HCT116 (cell line): Measurements from ENCODE around the gene PDILT. TPM values are rescaled to one million over a fixed set of nuclear protein-coding genes. Genes with fewer than 3 reads are reported as not detected.

Experiments
- ATAC-seq: fragments of 200-7000 bp; cut with Tn5 transposase; 2 replicates; pipeline ENCODE4 v1.9.1; 2020; ENCODE audit warnings: mild to moderate bottlenecking, moderate library complexity
- BruUV-seq: library from RNA; stranded (reverse); fragments of 400-500 nt; replicated peaks from 2 replicates; lab custom pipeline; 2021; lab: Mats Ljungman, UMichigan
- CTCF ChIA-PET: fragments of 300-600 bp; sonication (Branson Sonifier 250); formaldehyde crosslinking; loops from one replicate; lab custom pipeline; 2021; ENCODE audit warnings: antibody characterized with exemption; lab: Charles Lee
- POLR2A ChIA-PET: fragments of 300-600, 350-600 bp; sonication (Branson Sonifier 250); formaldehyde crosslinking; loops from one replicate; lab custom pipeline; 2021; ENCODE audit warnings: antibody characterized with exemption; lab: Charles Lee
- RAD21 ChIA-PET, 2 experiments: fragments of 300-600 bp; sonication (Branson Sonifier 250); formaldehyde crosslinking; loops; one replicate each; lab custom pipeline; 2023; ENCODE audit warnings: low total read pairs in 2 of 2; ENCODE audit not compliant: uncharacterized antibody in 2 of 2, unreplicated experiment in 2 of 2, low non-redundant PET in 1 of 2; lab: Charles Lee
- DNase-seq: peaks from one replicate; pipeline ENCODE4 v3.0.0-alpha.2; 2010; ENCODE audit warnings: low read depth, low spot score
- H2AFZ ChIP-seq: fragments of 200-600 bp; shearing (Covaris generic), sonication (generic); 2 replicates; pipeline ENCODE4 v1.6.1; 2017; ENCODE audit warnings: low read depth, mixed run types, mixed read lengths, antibody characterized with exemption, low read length; ENCODE audit not compliant: poor library complexity, severe bottlenecking
- H3K27ac ChIP-seq: 2 replicates; pipeline ENCODE4 v1.5.1; 2012; ENCODE audit warnings: low read depth, low read length
- H3K27me3 ChIP-seq: fragments of 200-600 bp; sonication (generic); 2 replicates; pipeline ENCODE4 v1.6.1; 2016; ENCODE audit warnings: mixed run types, low read length, mixed read lengths; ENCODE audit not compliant: insufficient read depth
- H3K36me3 ChIP-seq, 2 experiments: fragments of 200-500 bp in 1 of 2; fragments of 200-600 bp in 1 of 2; sonication (Bioruptor generic) in 1 of 2; sonication (generic) in 1 of 2; 2 replicates each; pipeline versions ENCODE4 v1.5.1 to v1.6.1; 2014 to 2016; ENCODE audit warnings: low read length in 2 of 2, inconsistent platforms in 1 of 2, mixed read lengths in 1 of 2, mixed run types in 1 of 2; ENCODE audit not compliant: insufficient read depth in 2 of 2, control insufficient read depth in 1 of 2
- H3K4me1 ChIP-seq, 2 experiments: fragments of 200-600 bp in 1 of 2; sonication (generic) in 1 of 2; 2 replicates each; pipeline versions ENCODE4 v1.5.1 to v1.6.1; 2012 to 2017; ENCODE audit warnings: low read length in 2 of 2, inconsistent platforms in 1 of 2, mild to moderate bottlenecking in 1 of 2, mixed read lengths in 1 of 2, mixed run types in 1 of 2, moderate library complexity in 1 of 2; ENCODE audit not compliant: insufficient read depth in 2 of 2, control insufficient read depth in 1 of 2
- H3K4me2 ChIP-seq: fragments of 200-600 bp; sonication (generic); 2 replicates; pipeline ENCODE4 v1.6.1; 2017; ENCODE audit warnings: mixed run types, low read length, mixed read lengths
- H3K4me3 ChIP-seq, 2 experiments: fragments of 200-600 bp in 1 of 2; sonication (generic) in 1 of 2; replicated peaks in 1 of 2; 2 replicates each; pipeline ENCODE4 v1.5.1; 2011 to 2016; ENCODE audit warnings: low read length in 2 of 2, control low read depth in 1 of 2, low read depth in 1 of 2, mild to moderate bottlenecking in 1 of 2, mixed read lengths in 1 of 2, mixed run types in 1 of 2
- H3K79me2 ChIP-seq: fragments of 200-600 bp; sonication (generic); 2 replicates; pipeline ENCODE4 v1.6.1; 2017; ENCODE audit warnings: mild to moderate bottlenecking, mixed run types, low read length, moderate library complexity, mixed read lengths; ENCODE audit not compliant: insufficient read depth
- H3K9ac ChIP-seq: fragments of 200-600 bp; sonication (generic); 2 replicates; pipeline ENCODE4 v1.6.1; 2016; ENCODE audit warnings: low read length, mixed read lengths
- H3K9me2 ChIP-seq: fragments of 200-600 bp; sonication (generic), shearing (Covaris generic); 2 replicates; pipeline ENCODE4 v1.6.1; 2017; ENCODE audit warnings: mixed run types, mild to moderate bottlenecking, moderate library complexity; ENCODE audit not compliant: insufficient read depth
- H3K9me3 ChIP-seq, 2 experiments: fragments of 200-500 bp in 1 of 2; fragments of 200-600 bp in 1 of 2; sonication (Bioruptor generic) in 1 of 2; sonication (generic) in 1 of 2; 2 replicates each; pipeline ENCODE4 v1.6.1; 2014 to 2017; ENCODE audit warnings: low read length in 2 of 2, mixed read lengths in 2 of 2, inconsistent platforms in 1 of 2, low read depth in 1 of 2, mild to moderate bottlenecking in 1 of 2, mixed run types in 1 of 2, moderate library complexity in 1 of 2; ENCODE audit not compliant: control insufficient read depth in 1 of 2, insufficient read depth in 1 of 2
- H4K20me1 ChIP-seq: fragments of 200-600 bp; sonication (generic), shearing (Covaris generic); 2 replicates; pipeline ENCODE4 v1.6.1; 2017; ENCODE audit warnings: mixed run types, mild to moderate bottlenecking, moderate library complexity; ENCODE audit not compliant: insufficient read depth
- CEBPB ChIP-seq: IDR thresholded peaks from 2 replicates; pipeline ENCODE4 v1.6.1; 2012; ENCODE audit warnings: low read depth
- RAD21 ChIP-seq: IDR thresholded peaks from 2 replicates; pipeline ENCODE4 v1.6.1; 2012; ENCODE audit warnings: low read depth, mild to moderate bottlenecking
- intact Hi-C: fragments of 100-400 bp; cut with micrococcal nuclease; formaldehyde crosslinking; loops from 2 replicates; pipeline ENCODE4 v1.10.0; 2022
- total RNA-seq: library from RNA; stranded (reverse); gene quantifications from one replicate; pipeline ENCODE4 v1.2.1, GENCODE V29; 2021; ENCODE audit not compliant: unreplicated experiment
- TF ChIP-seq, protein P1 (sequence below), 3 experiments: fragments of 200-600 bp in 1 of 3; sonication (generic) in 1 of 3; IDR thresholded peaks in 2 of 3; conservative IDR thresholded peaks in 1 of 3; 2 replicates each; pipeline ENCODE4 v1.5.1; 2012 to 2017; ENCODE audit warnings: low read depth in 2 of 3, low read length in 2 of 3, antibody characterized with exemption in 1 of 3, borderline replicate concordance in 1 of 3, control low read depth in 1 of 3, mild to moderate bottlenecking in 1 of 3, mixed read lengths in 1 of 3, mixed run types in 1 of 3, moderate library complexity in 1 of 3; ENCODE audit not compliant: insufficient read depth in 1 of 3
- TF ChIP-seq, protein P2 (sequence below): IDR thresholded peaks from 2 replicates; pipeline ENCODE4 v1.6.1; 2012
- TF ChIP-seq, protein P3 (sequence below): IDR thresholded peaks from 2 replicates; pipeline ENCODE4 v1.6.1; 2012
- TF ChIP-seq, protein P4 (sequence below): IDR thresholded peaks from 2 replicates; pipeline ENCODE4 v1.6.1; 2012; ENCODE audit warnings: low read depth

The PDILT gene
- total RNA-seq, 1 experiment from 2014 or later = not detected

DNA sequence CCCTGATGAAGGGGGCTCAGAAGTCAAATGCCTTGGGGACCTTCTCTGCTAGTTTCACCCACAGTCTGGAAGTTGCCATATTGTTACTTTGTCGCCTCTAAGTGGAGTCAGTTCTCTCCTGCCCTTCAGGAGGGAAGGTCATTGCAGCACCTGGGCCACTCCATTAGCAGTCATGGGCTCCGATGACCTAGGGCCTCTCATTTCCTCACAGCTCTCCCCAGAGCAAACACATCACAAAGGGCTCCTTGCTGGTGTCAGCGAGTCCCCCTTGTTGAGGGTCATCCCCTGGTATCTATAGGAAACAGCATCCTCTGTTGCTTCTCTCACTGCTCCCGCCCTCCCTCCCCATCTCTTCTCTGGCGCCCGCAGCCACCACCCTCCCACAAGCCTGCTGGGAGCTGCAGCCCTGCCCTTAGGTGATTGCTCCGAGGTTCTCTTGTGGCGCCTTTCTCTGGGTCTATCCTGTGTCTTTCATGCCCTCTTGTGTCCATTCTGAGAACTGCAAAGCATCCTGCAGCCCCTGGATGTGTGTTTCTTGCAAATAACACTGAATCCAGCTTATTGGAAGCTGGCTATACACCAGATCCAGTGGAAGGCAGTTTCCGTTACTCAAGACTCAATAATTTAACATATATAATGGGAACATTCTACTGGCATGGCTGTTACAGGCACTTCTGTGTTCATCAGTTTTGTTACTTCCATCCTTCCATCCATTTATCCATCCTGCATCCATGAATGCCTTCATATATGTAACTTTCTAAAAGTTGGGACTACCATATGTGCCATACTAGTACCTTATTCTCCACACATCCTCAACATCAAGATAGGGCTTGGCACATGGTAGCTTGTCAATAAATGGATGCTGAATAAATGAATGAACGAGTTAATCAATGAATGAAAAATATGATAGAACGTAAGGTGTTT lies 21.2 kb downstream of the PDILT start:
- Histone ChIP-seq H3K9me3 (no peaks in the 10 kb centered on the region), H3K4me2 (no peak overlapping the region), H3K27me3 (peaks cover under 1% of the 10 kb centered on the region; the same call in 1 of the 2 replicates), H2AFZ (no peak overlapping the region), H3K4me3 (no peak overlapping the region), H3K4me1 (no peaks in the 10 kb centered on the region), H3K27ac (no peak overlapping the region), H3K9ac (no peak overlapping the region), H4K20me1 (no peaks in the 10 kb centered on the region), H3K9me2 (no peaks in the 10 kb centered on the region), H3K36me3 (no peaks in the 10 kb centered on the region), H3K79me2 (no peaks in the 10 kb centered on the region)
- POLR2A ChIA-PET = interaction anchor here (2.2 kb wide), 1 partner anchor 476 kb away, joined by 9 read pairs; no protein-coding TSS in a partner anchor
- RAD21 ChIA-PET = interaction anchor here (0.7 to 1.3 kb wide), 4 partner anchors 476 to 485 kb away, joined by 5 to 15 read pairs (median 8); no protein-coding TSS in a partner anchor
- peak; percentile 81 for TF ChIP-seq RAD21
- TF ChIP-seq CEBPB = no peak
- TF ChIP-seq, protein P1, sequence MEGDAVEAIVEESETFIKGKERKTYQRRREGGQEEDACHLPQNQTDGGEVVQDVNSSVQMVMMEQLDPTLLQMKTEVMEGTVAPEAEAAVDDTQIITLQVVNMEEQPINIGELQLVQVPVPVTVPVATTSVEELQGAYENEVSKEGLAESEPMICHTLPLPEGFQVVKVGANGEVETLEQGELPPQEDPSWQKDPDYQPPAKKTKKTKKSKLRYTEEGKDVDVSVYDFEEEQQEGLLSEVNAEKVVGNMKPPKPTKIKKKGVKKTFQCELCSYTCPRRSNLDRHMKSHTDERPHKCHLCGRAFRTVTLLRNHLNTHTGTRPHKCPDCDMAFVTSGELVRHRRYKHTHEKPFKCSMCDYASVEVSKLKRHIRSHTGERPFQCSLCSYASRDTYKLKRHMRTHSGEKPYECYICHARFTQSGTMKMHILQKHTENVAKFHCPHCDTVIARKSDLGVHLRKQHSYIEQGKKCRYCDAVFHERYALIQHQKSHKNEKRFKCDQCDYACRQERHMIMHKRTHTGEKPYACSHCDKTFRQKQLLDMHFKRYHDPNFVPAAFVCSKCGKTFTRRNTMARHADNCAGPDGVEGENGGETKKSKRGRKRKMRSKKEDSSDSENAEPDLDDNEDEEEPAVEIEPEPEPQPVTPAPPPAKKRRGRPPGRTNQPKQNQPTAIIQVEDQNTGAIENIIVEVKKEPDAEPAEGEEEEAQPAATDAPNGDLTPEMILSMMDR (IDR thresholded peaks at IDR 0.05 in 2 of 3, conservative IDR thresholded peaks at IDR 0.05 in 1 of 3; ENCODE audit: borderline replicate concordance in 1 of 3, insufficient read depth in 1 of 3, low read depth in 2 of 3, low read length in 2 of 3) = peak; percentile 69 to 83 (median 76)
- TF ChIP-seq, protein P2, sequence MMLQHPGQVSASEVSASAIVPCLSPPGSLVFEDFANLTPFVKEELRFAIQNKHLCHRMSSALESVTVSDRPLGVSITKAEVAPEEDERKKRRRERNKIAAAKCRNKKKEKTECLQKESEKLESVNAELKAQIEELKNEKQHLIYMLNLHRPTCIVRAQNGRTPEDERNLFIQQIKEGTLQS = no peak
- TF ChIP-seq, protein P3, sequence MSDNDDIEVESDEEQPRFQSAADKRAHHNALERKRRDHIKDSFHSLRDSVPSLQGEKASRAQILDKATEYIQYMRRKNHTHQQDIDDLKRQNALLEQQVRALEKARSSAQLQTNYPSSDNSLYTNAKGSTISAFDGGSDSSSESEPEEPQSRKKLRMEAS = no peak
- TF ChIP-seq, protein P4, sequence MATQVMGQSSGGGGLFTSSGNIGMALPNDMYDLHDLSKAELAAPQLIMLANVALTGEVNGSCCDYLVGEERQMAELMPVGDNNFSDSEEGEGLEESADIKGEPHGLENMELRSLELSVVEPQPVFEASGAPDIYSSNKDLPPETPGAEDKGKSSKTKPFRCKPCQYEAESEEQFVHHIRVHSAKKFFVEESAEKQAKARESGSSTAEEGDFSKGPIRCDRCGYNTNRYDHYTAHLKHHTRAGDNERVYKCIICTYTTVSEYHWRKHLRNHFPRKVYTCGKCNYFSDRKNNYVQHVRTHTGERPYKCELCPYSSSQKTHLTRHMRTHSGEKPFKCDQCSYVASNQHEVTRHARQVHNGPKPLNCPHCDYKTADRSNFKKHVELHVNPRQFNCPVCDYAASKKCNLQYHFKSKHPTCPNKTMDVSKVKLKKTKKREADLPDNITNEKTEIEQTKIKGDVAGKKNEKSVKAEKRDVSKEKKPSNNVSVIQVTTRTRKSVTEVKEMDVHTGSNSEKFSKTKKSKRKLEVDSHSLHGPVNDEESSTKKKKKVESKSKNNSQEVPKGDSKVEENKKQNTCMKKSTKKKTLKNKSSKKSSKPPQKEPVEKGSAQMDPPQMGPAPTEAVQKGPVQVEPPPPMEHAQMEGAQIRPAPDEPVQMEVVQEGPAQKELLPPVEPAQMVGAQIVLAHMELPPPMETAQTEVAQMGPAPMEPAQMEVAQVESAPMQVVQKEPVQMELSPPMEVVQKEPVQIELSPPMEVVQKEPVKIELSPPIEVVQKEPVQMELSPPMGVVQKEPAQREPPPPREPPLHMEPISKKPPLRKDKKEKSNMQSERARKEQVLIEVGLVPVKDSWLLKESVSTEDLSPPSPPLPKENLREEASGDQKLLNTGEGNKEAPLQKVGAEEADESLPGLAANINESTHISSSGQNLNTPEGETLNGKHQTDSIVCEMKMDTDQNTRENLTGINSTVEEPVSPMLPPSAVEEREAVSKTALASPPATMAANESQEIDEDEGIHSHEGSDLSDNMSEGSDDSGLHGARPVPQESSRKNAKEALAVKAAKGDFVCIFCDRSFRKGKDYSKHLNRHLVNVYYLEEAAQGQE = no peak
- CTCF ChIA-PET = interaction anchor here (0.9 to 4.7 kb wide), 13 partner anchors 9 to 800 kb away, joined by 3 to 124 read pairs (median 8); no protein-coding TSS in a partner anchor
- peak; percentile 92 for ATAC-seq
- peak; percentile 71 for DNase-seq
- intact Hi-C loops = loop anchor here (1.0 to 5.0 kb wide), 5 partner anchors 23 to 781 kb away; no protein-coding TSS in a partner anchor
- BruUV-seq = no TSS peak
